GM12864 (cell line): ENCODE results near the gene HUS1.
A peak's percentile ranks its signal among the peaks of the same experiment; 100 is the strongest.

ENCODE experiments used
- DNase-seq: peaks from one replicate; pipeline ENCODE4 v3.0.0-alpha.2; 2011; ENCODE audit warnings: low read depth
- H3K4me3 ChIP-seq: 2 replicates; pipeline ENCODE4 v1.5.1; 2011; ENCODE audit warnings: mild to moderate bottlenecking, low read depth, low read length, control low read depth
- CTCF ChIP-seq: IDR thresholded peaks from 2 replicates; pipeline ENCODE4 v1.5.1; 2011; ENCODE audit warnings: low read depth, mild to moderate bottlenecking, moderate library complexity, low read length, control low read depth, inconsistent platforms; ENCODE audit errors: missing control alignments

Gene HUS1

GRCh38 chr7:47940088-47941013 lies 39.1 kb downstream of the HUS1 start:
- H3K4me3 ChIP-seq = no peak overlapping the region
- no peak for DNase-seq
- no peak for TF ChIP-seq CTCF

DNA sequence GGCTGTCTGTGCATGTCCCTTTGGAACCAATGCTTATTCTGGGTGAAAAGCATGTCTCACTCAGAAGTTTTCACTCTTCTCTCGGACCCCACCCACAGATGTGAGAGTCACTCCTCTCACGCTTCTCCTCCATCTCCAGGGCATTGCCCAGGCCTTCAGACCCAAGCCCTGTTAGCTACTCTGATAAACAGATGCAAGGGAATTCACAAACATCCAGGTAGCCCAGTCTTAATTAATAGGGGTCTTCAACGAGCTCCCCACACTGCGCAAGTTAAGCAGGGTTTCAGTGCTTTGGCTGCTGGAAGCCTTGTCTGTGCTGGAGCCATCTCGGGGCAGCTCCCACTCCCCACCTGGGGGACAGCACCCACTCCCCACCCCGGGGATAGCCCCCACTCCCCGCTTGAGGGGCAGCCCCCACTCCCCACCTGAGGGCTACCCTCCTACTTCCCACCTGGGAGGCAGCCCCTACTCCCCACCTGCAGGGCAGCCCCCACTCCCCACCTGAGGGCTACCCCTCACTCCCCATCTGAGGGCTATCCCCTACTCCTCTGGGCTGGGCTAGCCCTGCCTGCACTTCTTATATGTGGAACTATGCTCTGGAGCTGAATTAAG lies 39.9 kb downstream of the HUS1 start:
- DNase-seq = no peak
- no peak overlapping the region for H3K4me3 ChIP-seq
- TF ChIP-seq CTCF = no peak

DNA sequence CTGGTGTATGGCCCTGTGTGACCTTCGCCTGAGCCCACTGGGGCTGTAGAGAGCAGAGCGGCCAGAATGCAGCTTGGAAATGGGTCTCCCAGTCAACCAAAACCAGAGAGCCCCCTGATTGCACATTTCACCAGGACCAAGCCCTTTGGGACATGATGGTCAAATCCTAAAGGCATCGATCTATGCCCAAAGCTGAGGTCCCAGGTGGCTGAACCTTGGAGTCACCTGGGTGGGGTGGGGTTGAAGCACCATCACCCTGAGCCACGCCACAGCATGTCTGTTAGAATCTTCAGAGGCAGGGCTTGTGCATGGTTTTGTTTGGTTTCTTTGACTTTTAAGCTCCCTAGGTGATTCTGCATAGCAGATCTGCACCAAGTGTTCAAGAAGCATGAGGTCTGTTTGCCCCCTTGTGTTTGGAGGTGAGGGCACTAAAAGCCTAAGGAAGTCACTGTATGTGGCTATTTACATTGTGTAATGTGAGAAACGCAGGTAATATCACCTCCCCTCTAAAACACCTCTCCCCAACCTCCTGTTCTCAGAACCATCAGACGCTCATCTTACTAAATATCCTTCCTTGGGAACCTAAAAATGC lies 40.7 kb downstream of the HUS1 start:
- peak; percentile 45 for DNase-seq
- no peak overlapping the region for H3K4me3 ChIP-seq
- TF ChIP-seq CTCF = peak; percentile 36

GRCh38 chr7:47937711-47938573 lies 41.5 kb downstream of the HUS1 start:
- H3K4me3 ChIP-seq = no peak overlapping the region
- peak; percentile 82 for DNase-seq
- TF ChIP-seq CTCF = peak; percentile 18

DNA sequence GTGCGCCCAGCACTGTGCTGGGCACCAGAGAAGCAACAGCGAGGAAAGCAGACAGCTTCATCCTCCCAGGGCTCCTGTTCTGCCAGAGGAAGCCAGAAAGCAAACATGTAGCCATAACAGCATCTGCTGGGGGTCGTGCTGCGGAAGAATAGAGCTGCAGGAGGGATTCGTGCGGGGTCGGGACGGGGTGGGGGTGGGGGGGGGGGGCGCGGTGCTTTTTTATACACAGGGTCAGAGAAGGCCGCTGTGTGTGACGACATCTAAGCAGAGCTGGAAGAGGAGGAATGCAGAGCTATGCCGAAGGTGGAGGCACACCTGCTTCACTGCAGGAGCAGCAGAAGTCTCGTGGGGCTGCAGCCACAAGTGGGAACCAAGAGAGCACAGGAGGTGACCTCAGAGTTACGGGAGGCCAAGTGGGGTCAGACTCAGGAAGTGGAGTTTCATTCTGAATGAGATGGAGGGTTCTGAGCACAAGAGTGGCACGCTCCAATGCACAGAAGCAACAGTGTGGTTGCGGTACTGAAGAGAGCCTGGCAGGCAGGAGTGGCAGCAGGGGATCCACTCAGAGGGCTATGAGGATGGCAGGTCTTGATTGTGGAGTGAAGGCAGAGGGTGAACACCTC lies 42.2 kb downstream of the HUS1 start:
- TF ChIP-seq CTCF = no peak
- H3K4me3 ChIP-seq = no peak overlapping the region
- DNase-seq = peak; percentile 96

DNA sequence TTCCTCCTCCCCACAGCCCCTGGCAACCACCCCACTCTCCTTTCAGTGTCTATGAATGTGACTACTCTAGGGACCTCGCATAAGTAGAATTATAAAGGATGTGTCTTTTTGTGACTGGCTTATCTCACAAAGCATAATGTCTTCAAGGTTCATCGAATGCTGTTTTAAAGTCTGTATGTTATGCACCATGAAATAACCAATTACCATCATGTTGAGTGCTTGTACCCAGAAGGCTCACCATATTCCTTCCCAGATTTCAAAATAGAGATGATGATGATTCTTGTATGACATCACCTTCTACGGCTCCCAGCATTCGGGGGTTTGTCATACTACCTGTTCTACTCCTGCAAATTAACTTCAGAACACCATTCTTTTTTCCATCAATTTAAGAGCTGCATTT lies 43.1 kb downstream of the HUS1 start:
- no peak overlapping the region for H3K4me3 ChIP-seq
- no peak for TF ChIP-seq CTCF
- no peak for DNase-seq
